Brain microvascular endothelial cell (primary cell): ENCODE data around the gene GDI2.

Experiments used
- DNase-seq: peaks from one replicate; pipeline ENCODE4 v3.0.0-alpha.2; 2020
- H3K27ac ChIP-seq: fragments of 250-450 bp; sonication (Bioruptor Pico); 2 replicates; pipeline ENCODE4 v1.5.1; 2020; ENCODE audit warnings: mild to moderate bottlenecking, moderate library complexity
- H3K27me3 ChIP-seq: fragments of 250-450 bp; sonication (Bioruptor Pico); replicated peaks from 2 replicates; pipeline ENCODE4 v1.5.1; 2020; ENCODE audit warnings: mild to moderate bottlenecking
- H3K36me3 ChIP-seq: fragments of 250-450 bp; sonication (Bioruptor Pico); replicated peaks from 2 replicates; pipeline ENCODE4 v1.5.1; 2020; ENCODE audit warnings: mild to moderate bottlenecking
- H3K4me3 ChIP-seq: 2 replicates; pipeline ENCODE4 v1.5.1; 2011; ENCODE audit warnings: low read depth, mild to moderate bottlenecking, control low read depth, low read length, moderate library complexity
- CTCF ChIP-seq: IDR thresholded peaks from 2 replicates; pipeline ENCODE4 v1.5.1; 2011; ENCODE audit warnings: low read depth, mild to moderate bottlenecking, moderate library complexity, low read length, control low read depth, inconsistent platforms; ENCODE audit errors: missing control alignments
- in situ Hi-C: cut with HindIII; loops from 2 replicates; pipeline ENCODE4 v1.10.0; 2017; ENCODE audit warnings: low sequenced_read_pairs, low pct_ligation_motif_present

Gene GDI2

GRCh38 chr10:5757766-5758517, 55.3 kb downstream of the GDI2 start:
- Histone ChIP-seq H3K27ac (no peak overlapping the region), H3K4me3 (no peak overlapping the region), H3K27me3 (no peaks in the 10 kb centered on the region), H3K36me3 (peaks cover 56% of the 10 kb centered on the region)
- in situ Hi-C loops = no loop called here
- no peak for DNase-seq
- no peak for TF ChIP-seq CTCF

- TF ChIP-seq CTCF = no peak
- DNase-seq = no peak
- H3K4me3 ChIP-seq = no peak overlapping the region
- H3K27ac ChIP-seq = no peak overlapping the region
- no peaks in the 10 kb centered on the region for H3K27me3 ChIP-seq
- H3K36me3 ChIP-seq = peaks cover 34% of the 10 kb centered on the region
- in situ Hi-C loops = no loop called here
Measured at GRCh38 chr10:5752301-5752871, 60.8 kb downstream of the GDI2 start.

GRCh38 chr10:5751601-5752253, 61.5 kb downstream of the GDI2 start:
- Histone ChIP-seq H3K27ac (no peak overlapping the region), H3K36me3 (peaks cover 34% of the 10 kb centered on the region), H3K27me3 (no peaks in the 10 kb centered on the region), H3K4me3 (no peak overlapping the region)
- in situ Hi-C loops = no loop called here
- TF ChIP-seq CTCF = no peak
- DNase-seq = no peak

GRCh38 chr10:5748394-5748803, 64.8 kb downstream of the GDI2 start:
- peaks cover 44% of the 10 kb centered on the region for H3K36me3 ChIP-seq
- TF ChIP-seq CTCF = no peak
- DNase-seq = no peak
- no peak overlapping the region for H3K4me3 ChIP-seq
- in situ Hi-C loops = no loop called here
- H3K27ac ChIP-seq = no peak overlapping the region
- H3K27me3 ChIP-seq = no peaks in the 10 kb centered on the region

- Histone ChIP-seq H3K27ac (no peak overlapping the region), H3K4me3 (no peak overlapping the region), H3K27me3 (no peaks in the 10 kb centered on the region), H3K36me3 (peaks cover 40% of the 10 kb centered on the region)
- in situ Hi-C loops = no loop called here
- no peak for DNase-seq
- no peak for TF ChIP-seq CTCF
Measured at GRCh38 chr10:5746197-5746596, 67.0 kb downstream of the GDI2 start.
